Testis (tissue), 3 donors: ENCODE data around the gene ARHGAP35. TPM values are rescaled to one million over a fixed set of nuclear protein-coding genes. Genes with fewer than 3 reads are reported as not detected.

Experiments used
- DNase-seq: peaks from one replicate; pipeline ENCODE4 v3.0.0-alpha.2; 2019
- H3K27ac ChIP-seq, 2 donors: fragments of 200-600 bp; sonication (generic); one replicate each; pipeline ENCODE4 v1.5.1; 2019
- H3K27me3 ChIP-seq: fragments of 200-600 bp; sonication (generic); one replicate; pipeline ENCODE4 v1.5.1; 2019
- H3K36me3 ChIP-seq: fragments of 200-600 bp; sonication (generic); one replicate; pipeline ENCODE4 v1.5.1; 2017; ENCODE audit warnings: low read depth; ENCODE audit errors: missing control alignments
- H3K4me1 ChIP-seq: fragments of 200-600 bp; sonication (generic); one replicate; pipeline ENCODE4 v1.5.1; 2019
- H3K4me3 ChIP-seq, 2 donors: fragments of 200-600 bp; sonication (generic); one replicate each; pipeline ENCODE4 v1.5.1; 2017 to 2019
- H3K9me3 ChIP-seq: fragments of 200-600 bp; sonication (generic); one replicate; pipeline ENCODE4 v1.5.1; 2017
- POLR2A ChIP-seq: fragments of 450-650 bp; IDR thresholded peaks from one replicate; pipeline ENCODE4 v1.6.1; 2017; ENCODE audit warnings: antibody characterized with exemption, mild to moderate bottlenecking, moderate library complexity
- WGBS, 2 donors: methylation state at CpG; one replicate each; pipeline ENCODE4 v1.1.5; 2018; 5-methylcytosine and 5-hydroxymethylcytosine counted together
- intact Hi-C: fragments of 100-400 bp; cut with DNase I; formaldehyde crosslinking; loops from one replicate; pipeline ENCODE4 v1.15.1; 2023; ENCODE audit warnings: low total_unique reads
- polyA plus RNA-seq: library from polyadenylated mRNA; stranded (reverse); fragments of 350-450 nt; fragmentation: Illumina TruSeq; extraction: RNeasy Lipid Tissue Mini Kit (QIAGEN cat#74804); gene quantifications from one replicate; pipeline ENCODE4 v1.2.3, GENCODE V29; 2014; ENCODE audit warnings: low read depth, low replicate concordance; ENCODE audit not compliant: insufficient read depth
- total RNA-seq, 2 donors: library from RNA; depleted of rRNA; stranded (reverse); fragments of >200 nt; gene quantifications; one replicate each; pipeline ENCODE4 v1.2.3, GENCODE V29; 2016
- TF ChIP-seq, protein P1 (sequence below), 3 experiments: fragments of 450-650 bp in 2 of 3; fragments of 200-600 bp in 1 of 3; sonication (generic) in 1 of 3; IDR thresholded peaks; one replicate each; pipeline ENCODE4 v1.5.1; 2016 to 2019; ENCODE audit warnings: antibody characterized with exemption in 3 of 3, mild to moderate bottlenecking in 2 of 3, moderate library complexity in 1 of 3

Gene ARHGAP35
- total and polyA plus RNA-seq, 3 donors from 2014 or later, result 71.9 to 155 (median 112) TPM

- WGBS, 2 donors, result 87 to 89% methylated on average over 5 of the region's 5 CpGs
- TF ChIP-seq POLR2A, result no peak
- TF ChIP-seq, protein P1, sequence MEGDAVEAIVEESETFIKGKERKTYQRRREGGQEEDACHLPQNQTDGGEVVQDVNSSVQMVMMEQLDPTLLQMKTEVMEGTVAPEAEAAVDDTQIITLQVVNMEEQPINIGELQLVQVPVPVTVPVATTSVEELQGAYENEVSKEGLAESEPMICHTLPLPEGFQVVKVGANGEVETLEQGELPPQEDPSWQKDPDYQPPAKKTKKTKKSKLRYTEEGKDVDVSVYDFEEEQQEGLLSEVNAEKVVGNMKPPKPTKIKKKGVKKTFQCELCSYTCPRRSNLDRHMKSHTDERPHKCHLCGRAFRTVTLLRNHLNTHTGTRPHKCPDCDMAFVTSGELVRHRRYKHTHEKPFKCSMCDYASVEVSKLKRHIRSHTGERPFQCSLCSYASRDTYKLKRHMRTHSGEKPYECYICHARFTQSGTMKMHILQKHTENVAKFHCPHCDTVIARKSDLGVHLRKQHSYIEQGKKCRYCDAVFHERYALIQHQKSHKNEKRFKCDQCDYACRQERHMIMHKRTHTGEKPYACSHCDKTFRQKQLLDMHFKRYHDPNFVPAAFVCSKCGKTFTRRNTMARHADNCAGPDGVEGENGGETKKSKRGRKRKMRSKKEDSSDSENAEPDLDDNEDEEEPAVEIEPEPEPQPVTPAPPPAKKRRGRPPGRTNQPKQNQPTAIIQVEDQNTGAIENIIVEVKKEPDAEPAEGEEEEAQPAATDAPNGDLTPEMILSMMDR (IDR thresholded peaks at IDR 0.05), result no peak
Observed at GRCh38 chr19:46825731-46826055, 35.1 kb upstream of the ARHGAP35 start.

GRCh38 chr19:46828484-46828883, 32.3 kb upstream of the ARHGAP35 start:
- Histone ChIP-seq H3K9me3 (no peaks in the 10 kb centered on the region), H3K27ac (no peak overlapping the region), H3K36me3 (no peaks in the 10 kb centered on the region), H3K4me1 (no peaks in the 10 kb centered on the region), H3K27me3 (no peaks in the 10 kb centered on the region), H3K4me3 (no peak overlapping the region)
- DNase-seq, result no peak
- TF ChIP-seq, protein P1 (IDR thresholded peaks at IDR 0.05), result no peak
- TF ChIP-seq POLR2A, result no peak
- intact Hi-C loops, result no loop called here
- 87 to 88% methylated on average over 5 of the region's 5 CpGs for WGBS, 2 donors

More at GRCh38 chr19:46825731-46826055, 35.1 kb upstream of the ARHGAP35 start:
- intact Hi-C loops, result no loop called here
- H3K4me1 ChIP-seq, result no peaks in the 10 kb centered on the region
- H3K4me3 ChIP-seq, result no peak overlapping the region
- no peaks in the 10 kb centered on the region for H3K36me3 ChIP-seq
- H3K27ac ChIP-seq, result no peak overlapping the region
- H3K27me3 ChIP-seq, result no peaks in the 10 kb centered on the region
- no peak for DNase-seq
- H3K9me3 ChIP-seq, result no peaks in the 10 kb centered on the region

DNA sequence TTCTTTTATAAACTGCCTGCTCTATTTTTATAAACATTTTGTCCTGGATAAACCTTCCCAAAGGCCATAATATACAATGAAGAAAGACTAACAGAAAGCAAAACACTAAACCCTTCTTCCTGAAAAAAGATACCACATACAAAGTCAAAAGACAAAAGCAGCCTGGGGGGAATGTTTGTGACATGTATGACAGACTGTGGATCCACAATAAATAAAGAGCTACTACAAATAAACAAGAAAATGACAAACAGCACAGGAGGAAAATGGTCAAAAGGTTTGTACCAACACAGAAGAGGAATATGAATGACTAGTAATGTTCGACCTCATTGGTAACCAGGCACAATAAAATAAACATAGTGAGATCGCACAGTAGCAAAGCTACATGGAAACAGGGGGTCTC, 29.9 kb upstream of the ARHGAP35 start:
- H3K4me1 ChIP-seq, result no peaks in the 10 kb centered on the region
- no peak overlapping the region for H3K4me3 ChIP-seq
- 94 to 99% methylated on average over 2 of the region's 2 CpGs for WGBS, 2 donors
- TF ChIP-seq, protein P1 (IDR thresholded peaks at IDR 0.05), result no peak
- TF ChIP-seq POLR2A, result no peak
- H3K27ac ChIP-seq, result no peak overlapping the region
- no peak for DNase-seq
- intact Hi-C loops, result no loop called here
- no peaks in the 10 kb centered on the region for H3K36me3 ChIP-seq
- H3K27me3 ChIP-seq, result no peaks in the 10 kb centered on the region
- no peaks in the 10 kb centered on the region for H3K9me3 ChIP-seq

DNA sequence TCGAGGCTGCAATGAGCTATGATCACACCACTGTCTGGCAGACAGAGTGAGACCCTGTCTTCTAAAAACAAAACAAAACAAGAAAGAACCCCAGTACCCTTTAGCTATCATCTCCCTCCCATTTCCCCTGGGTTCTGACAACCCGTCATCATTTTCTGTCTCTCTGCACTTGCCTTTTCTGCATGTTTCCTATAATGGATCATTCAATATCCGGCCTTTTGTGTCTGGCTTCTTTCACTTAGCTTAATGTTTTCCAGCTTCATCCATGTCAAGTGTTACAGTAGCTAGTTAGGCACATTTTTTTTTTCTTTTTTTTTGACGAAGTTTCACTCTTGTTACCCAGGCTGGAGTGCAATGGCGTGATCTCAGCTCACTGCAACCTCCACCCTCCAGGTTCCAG, 26.7 kb upstream of the ARHGAP35 start:
- H3K27ac ChIP-seq, result no peak overlapping the region
- TF ChIP-seq, protein P1 (IDR thresholded peaks at IDR 0.05), result no peak
- TF ChIP-seq POLR2A, result no peak
- H3K27me3 ChIP-seq, result no peaks in the 10 kb centered on the region
- H3K36me3 ChIP-seq, result no peaks in the 10 kb centered on the region
- no peaks in the 10 kb centered on the region for H3K4me1 ChIP-seq
- no peak for DNase-seq
- no peaks in the 10 kb centered on the region for H3K9me3 ChIP-seq
- no peak overlapping the region for H3K4me3 ChIP-seq
- 80 to 89% methylated on average over 5 of the region's 5 CpGs for WGBS, 2 donors
- intact Hi-C loops, result no loop called here

DNA sequence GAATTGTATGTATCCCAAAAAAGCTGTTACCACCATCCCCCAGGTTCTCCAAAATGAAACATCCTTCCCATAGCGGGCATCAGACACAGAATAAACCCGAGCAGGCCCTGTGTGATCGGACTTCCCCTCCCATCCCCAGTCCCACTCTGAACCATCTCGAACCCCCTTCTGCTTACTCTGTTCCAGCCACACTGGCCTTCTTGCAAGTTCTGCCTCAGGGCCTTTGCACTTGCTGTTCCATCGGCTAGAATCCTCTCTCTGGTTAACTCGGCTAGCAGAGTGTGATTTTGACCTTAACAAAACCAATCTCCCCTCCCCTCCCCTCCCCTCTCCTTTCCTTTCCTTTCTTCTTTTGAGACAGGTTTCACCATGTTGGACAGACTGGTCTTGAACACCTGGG, 25.8 kb upstream of the ARHGAP35 start:
- intact Hi-C loops, result no loop called here
- no peak for TF ChIP-seq POLR2A
- TF ChIP-seq, protein P1 (IDR thresholded peaks at IDR 0.05), result no peak
- H3K27ac ChIP-seq, result no peak overlapping the region
- H3K36me3 ChIP-seq, result no peaks in the 10 kb centered on the region
- WGBS, 2 donors, result 92 to 94% methylated on average over 6 of the region's 6 CpGs
- DNase-seq, result no peak
- no peak overlapping the region for H3K4me3 ChIP-seq
- no peaks in the 10 kb centered on the region for H3K9me3 ChIP-seq
- H3K27me3 ChIP-seq, result no peaks in the 10 kb centered on the region
- H3K4me1 ChIP-seq, result no peaks in the 10 kb centered on the region
